D721Med (cell line): Measurements from ENCODE around the gene HK1.

Experiments
- DNase-seq: peaks from one replicate; pipeline ENCODE4 v3.0.0; 2011; ENCODE audit warnings: low spot score; ENCODE audit not compliant: insufficient read length
- FAIRE-seq: peaks from 2 replicates; lab custom pipeline; 2011; peaks lifted over from hg19 to GRCh38; lab: Jason Lieb, UNC
- TF ChIP-seq, protein P1 (sequence below): IDR thresholded peaks from 2 replicates; pipeline ENCODE4 v1.5.1; 2012; ENCODE audit warnings: mild to moderate bottlenecking, control low read depth; ENCODE audit not compliant: insufficient read depth; ENCODE audit errors: missing control alignments

The HK1 gene

DNA sequence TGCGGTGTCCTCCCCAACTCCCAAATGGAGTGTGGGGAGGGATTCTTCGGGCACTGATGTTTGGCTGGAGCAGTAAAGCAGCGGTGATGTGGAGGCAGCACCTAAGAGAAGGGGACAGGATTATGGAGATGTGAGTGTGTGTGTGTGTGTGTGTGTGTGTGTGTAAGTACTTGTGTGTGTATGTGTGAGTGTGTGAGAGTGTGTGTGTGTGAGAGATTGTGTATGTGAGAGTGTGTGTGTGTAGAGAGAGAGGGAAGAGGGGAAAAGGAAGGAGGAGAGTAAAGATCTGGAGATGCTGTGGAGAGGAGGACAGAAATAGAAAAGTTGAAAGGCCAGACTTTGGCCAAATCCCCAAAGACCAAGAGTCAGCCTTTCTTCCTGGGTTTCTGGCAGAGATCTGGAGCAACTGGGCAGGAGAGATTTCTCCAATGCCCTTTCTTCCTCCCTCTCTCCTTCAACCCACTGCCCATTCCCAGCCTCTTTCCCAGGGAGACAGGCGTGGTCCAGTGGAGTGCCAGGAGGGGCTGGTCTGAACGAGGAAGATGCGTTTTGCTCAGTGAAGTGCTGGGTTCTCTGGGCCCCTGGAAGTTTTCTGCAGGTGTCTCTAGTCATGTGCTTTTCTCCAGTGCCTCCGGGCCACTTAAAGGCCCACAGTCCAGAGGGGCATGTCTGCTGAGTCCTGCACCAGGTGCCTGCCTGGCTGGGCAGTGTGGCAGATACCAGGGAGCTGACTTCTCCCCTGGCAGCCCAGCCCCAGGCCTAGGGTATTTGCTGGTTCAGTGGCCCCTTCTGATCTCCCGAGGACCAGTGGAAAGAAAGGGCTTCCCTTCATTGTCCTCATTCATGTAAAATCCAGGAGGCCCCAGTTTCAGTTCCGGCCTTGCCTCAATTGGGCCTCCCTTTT is 60.5 kb downstream of the HK1 start:
- TF ChIP-seq, protein P1, sequence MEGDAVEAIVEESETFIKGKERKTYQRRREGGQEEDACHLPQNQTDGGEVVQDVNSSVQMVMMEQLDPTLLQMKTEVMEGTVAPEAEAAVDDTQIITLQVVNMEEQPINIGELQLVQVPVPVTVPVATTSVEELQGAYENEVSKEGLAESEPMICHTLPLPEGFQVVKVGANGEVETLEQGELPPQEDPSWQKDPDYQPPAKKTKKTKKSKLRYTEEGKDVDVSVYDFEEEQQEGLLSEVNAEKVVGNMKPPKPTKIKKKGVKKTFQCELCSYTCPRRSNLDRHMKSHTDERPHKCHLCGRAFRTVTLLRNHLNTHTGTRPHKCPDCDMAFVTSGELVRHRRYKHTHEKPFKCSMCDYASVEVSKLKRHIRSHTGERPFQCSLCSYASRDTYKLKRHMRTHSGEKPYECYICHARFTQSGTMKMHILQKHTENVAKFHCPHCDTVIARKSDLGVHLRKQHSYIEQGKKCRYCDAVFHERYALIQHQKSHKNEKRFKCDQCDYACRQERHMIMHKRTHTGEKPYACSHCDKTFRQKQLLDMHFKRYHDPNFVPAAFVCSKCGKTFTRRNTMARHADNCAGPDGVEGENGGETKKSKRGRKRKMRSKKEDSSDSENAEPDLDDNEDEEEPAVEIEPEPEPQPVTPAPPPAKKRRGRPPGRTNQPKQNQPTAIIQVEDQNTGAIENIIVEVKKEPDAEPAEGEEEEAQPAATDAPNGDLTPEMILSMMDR: no peak
- FAIRE-seq (no peak), DNase-seq (no peak)

GRCh38 chr10:69340695-69341094 is 62.4 kb downstream of the HK1 start:
- TF ChIP-seq, protein P1: no peak
- DNase-seq: no peak
- FAIRE-seq: no peak

DNA sequence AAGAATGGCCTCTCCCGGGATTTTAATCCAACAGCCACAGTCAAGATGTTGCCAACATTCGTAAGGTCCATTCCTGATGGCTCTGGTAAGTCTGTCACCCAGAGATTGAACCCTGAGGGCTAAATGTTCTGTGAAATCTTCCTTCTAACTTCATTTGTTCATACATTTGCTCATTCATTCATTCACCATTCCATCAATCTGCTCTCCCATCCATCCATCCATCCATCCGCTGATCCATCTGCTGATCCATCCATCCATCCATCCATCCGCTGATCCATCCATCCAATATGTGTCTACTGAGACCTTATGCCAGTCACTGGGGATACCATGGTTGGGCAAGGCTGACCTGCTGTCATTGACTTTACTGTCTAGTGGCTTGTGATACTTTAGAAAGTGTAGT is 65.6 kb downstream of the HK1 start:
- no peak for FAIRE-seq

DNA sequence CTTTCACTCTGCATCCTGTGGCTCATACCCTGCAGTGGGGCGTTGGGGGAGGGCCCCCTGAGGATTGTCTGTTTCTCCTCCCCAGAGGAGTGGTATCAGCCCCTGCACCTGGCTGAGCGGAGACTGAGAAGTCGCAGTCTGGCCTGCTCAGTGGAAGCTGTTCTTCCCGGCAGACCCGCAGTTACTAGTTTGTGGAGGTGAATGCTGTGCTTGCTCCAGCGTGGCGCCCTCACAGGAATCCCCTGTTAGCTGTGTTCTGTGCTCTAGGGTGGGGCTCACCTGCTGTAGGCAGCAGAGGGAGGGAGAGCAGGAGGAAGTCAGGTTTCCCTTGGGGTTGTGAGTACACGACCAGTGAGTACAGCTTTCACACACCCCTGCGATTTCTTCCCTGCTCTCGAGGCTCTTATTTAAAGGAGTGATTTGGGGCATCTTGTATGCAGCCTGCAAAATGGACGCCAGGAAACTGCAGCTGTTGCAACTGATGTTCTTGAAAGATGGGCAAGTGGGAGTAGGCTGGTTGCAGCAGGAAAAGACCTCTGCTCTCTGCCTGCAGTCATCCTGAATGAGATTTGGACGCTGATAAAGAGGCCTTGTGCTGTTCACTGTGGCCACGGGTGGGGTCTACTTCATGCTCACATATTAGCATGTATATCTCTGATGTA is 66.4 kb downstream of the HK1 start:
- TF ChIP-seq, protein P1: no peak
- DNase-seq (no peak), FAIRE-seq (no peak)

More for the DNA sequence above, 65.6 kb downstream of the HK1 start:
- TF ChIP-seq, protein P1: no peak
- no peak for DNase-seq

DNA sequence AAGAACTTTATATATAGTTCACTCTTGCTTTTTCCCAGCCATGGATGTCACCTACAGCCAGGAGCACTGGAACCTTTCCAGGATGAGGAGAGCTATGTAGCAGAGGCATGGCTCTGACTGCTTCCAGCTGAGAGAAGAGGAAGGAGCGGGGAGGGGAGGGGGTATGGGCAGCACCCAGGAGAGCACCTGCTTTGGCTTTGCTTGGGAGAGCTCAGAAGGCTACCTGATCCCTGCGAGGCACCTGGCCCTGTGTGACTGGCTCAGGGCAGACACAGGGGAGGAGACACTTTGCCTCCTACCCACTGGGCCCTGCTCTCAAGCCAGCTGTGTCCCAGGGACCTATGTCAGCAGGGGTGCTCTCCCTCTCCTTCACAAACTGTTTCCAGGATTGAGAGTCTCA is 67.1 kb downstream of the HK1 start:
- FAIRE-seq: no peak
- TF ChIP-seq, protein P1: no peak
- DNase-seq: no peak

DNA sequence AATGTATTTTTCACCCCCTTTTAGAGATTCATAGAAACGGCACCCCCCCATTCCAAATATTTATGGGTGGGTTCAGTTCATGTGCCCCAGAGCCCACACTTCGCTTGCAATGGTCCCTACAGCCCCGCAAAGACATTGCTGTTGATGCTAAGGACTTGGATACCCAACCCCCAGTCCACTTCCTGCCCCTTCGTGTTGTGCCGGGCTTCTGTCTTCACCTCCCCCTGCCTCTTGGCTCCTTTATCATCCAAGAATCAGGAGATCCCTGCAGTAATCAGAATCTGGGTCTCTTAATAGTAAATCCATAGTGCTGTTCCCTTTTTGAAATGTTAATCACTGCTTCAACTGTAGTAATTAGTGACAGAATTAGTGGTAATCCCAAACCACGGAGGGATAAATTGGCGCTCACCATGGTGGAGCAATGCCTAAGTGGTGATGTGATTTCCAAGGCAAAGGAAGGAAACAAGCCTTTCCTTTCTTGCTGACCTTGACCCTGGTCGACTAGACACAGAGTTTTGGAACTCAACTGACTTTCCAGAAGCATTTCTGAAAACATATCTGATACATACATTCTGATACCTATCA is 67.7 kb downstream of the HK1 start:
- TF ChIP-seq, protein P1: no peak
- FAIRE-seq: no peak

More for the DNA sequence above, 67.7 kb downstream of the HK1 start:
- peak; percentile 66 for DNase-seq
